ENCODE measurements around the gene SERP1. TPM values are rescaled to one million over a fixed set of nuclear protein-coding genes. Genes with fewer than 3 reads are reported as not detected.

Gene SERP1
- total RNA-seq, 2 experiments from 2014 or later = 115 TPM

- no peak overlapping the region for H3K4me3 Mint-ChIP-seq
- H3K27ac Mint-ChIP-seq = peak overlapping the region; percentile 81
Measured at GRCh38 chr3:150543128-150543527, 3.2 kb downstream of the SERP1 start.

DNA sequence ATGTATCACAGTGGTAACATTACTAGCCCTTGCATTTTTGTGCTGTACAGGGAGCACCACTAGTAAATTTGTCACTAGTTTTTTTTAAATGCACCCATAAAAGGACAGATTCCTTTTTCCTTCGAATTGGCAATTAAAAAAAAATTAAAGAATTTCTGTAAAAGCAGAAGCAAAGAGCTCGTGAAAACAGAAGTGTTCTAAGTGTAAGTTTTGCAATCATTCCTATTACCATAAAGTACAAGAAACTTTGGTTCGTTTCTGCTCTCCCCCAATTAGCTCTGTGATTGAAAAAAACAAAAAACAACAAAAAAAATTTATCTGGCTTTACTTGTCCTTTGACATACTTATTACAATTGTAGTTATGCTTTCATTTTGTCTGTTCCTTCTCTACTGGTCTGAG, 5.3 kb downstream of the SERP1 start:
- DNase-seq (no peak), ATAC-seq (no peak)
- CTCF ChIA-PET = no interaction called here
- TF ChIP-seq CTCF (IDR thresholded peaks at IDR 0.05) = no peak
- POLR2A ChIA-PET = no interaction called here
- H3K4me3 Mint-ChIP-seq = no peak overlapping the region
- H3K9me3 Mint-ChIP-seq = no peaks in the 10 kb centered on the region
- peaks cover 30% of the 10 kb centered on the region for H3K4me1 Mint-ChIP-seq (ENCODE audit: low read depth)
- intact Hi-C loops (cut with micrococcal nuclease) = loop anchor here (10.0 kb wide), 1 partner anchor 164 kb away; the partner anchor contains the start of gene ERICH6
- H3K27me3 Mint-ChIP-seq = no peaks in the 10 kb centered on the region
- peaks cover 35% of the 10 kb centered on the region for H3K36me3 Mint-ChIP-seq (ENCODE audit: low read depth)
- peak overlapping the region; percentile 66 for H3K27ac Mint-ChIP-seq

More at GRCh38 chr3:150543128-150543527, 3.2 kb downstream of the SERP1 start:
- ChIA-PET CTCF (interaction anchor here (2.8 kb wide), 1 partner anchor 10 kb away, joined by 13 read pairs; no protein-coding TSS in a partner anchor), POLR2A (interaction anchor here (0.6 to 3.8 kb wide), 4 partner anchors 25 to 219 kb away, joined by 3 to 46 read pairs (median 4); partner anchors contain the start of genes SELENOT and SIAH2)
- Mint-ChIP-seq H3K27me3 (no peaks in the 10 kb centered on the region), H3K9me3 (no peaks in the 10 kb centered on the region), H3K4me1 (ENCODE audit: low read depth) (peaks cover 35% of the 10 kb centered on the region), H3K36me3 (ENCODE audit: low read depth) (peaks cover 43% of the 10 kb centered on the region)
- no peak for TF ChIP-seq CTCF (IDR thresholded peaks at IDR 0.05)
- intact Hi-C loops (cut with micrococcal nuclease) = loop anchor here (10.0 kb wide), 1 partner anchor 162 kb away; the partner anchor contains the start of gene ERICH6
- no peak for DNase-seq
- no peak for ATAC-seq

DNA sequence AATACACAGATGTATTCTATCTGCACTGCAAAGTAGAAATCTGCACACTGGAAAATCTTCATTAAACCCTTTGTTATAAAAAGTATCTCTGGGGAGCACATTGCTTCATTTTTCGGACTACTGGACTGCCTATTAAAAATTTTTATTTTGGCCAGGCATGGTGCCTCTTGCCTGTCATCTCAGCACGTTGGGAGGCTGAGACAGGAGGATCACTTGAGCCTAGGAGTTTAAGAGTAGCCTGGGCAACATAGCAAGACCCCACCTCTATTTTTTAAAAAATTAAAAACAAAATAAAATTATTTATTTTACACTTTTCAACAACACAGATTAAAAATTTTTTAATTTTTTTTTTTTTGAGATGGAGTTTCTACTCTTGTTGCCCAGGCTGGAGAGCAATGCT, 6.0 kb downstream of the SERP1 start:
- no peaks in the 10 kb centered on the region for H3K27me3 Mint-ChIP-seq
- DNase-seq (no peak), ATAC-seq (no peak)
- H3K36me3 Mint-ChIP-seq (ENCODE audit: low read depth) = peaks cover 31% of the 10 kb centered on the region
- H3K4me3 Mint-ChIP-seq = no peak overlapping the region
- POLR2A ChIA-PET = interaction anchor here (1.6 kb wide), 1 partner anchor 14 kb away, joined by 8 read pairs; no protein-coding TSS in a partner anchor
- no peak overlapping the region for H3K27ac Mint-ChIP-seq
- H3K4me1 Mint-ChIP-seq (ENCODE audit: low read depth) = peaks cover 30% of the 10 kb centered on the region
- H3K9me3 Mint-ChIP-seq = no peaks in the 10 kb centered on the region
- intact Hi-C loops (cut with micrococcal nuclease) = loop anchor here (10.0 kb wide), 1 partner anchor 165 kb away; the partner anchor contains the start of gene ERICH6
- CTCF ChIA-PET = no interaction called here
- no peak for TF ChIP-seq CTCF (IDR thresholded peaks at IDR 0.05)

- H3K9me3 Mint-ChIP-seq = no peaks in the 10 kb centered on the region
Measured at GRCh38 chr3:150538324-150539208, 7.7 kb downstream of the SERP1 start.

More at GRCh38 chr3:150538324-150539208, 7.7 kb downstream of the SERP1 start:
- POLR2A ChIA-PET = interaction anchor here (0.6 to 1.6 kb wide), 4 partner anchors 16 to 481 kb away, joined by 3 to 8 read pairs (median 3); partner anchors contain the start of gene TSC22D2
- Mint-ChIP-seq H3K27ac (no peak overlapping the region), H3K4me3 (no peak overlapping the region), H3K27me3 (no peaks in the 10 kb centered on the region), H3K4me1 (ENCODE audit: low read depth) (peaks cover 18% of the 10 kb centered on the region), H3K36me3 (ENCODE audit: low read depth) (peaks cover 17% of the 10 kb centered on the region)
- no peak for ATAC-seq
- intact Hi-C loops (cut with micrococcal nuclease) = no loop called here
- no peak for TF ChIP-seq CTCF (IDR thresholded peaks at IDR 0.05)
- CTCF ChIA-PET = interaction anchor here (1.2 to 2.2 kb wide), 4 partner anchors 9 to 28 kb away, joined by 3 to 8 read pairs (median 3); no protein-coding TSS in a partner anchor
- DNase-seq = no peak

All from activated CD8-positive, alpha-beta T cell treated with anti-CD3 and anti-CD28 coated beads for 36 hours (primary cell).